Ishikawa (cell line): Measurements from ENCODE around the gene CACHD1.

Source experiments
- CEBPB ChIP-seq: IDR thresholded peaks from 2 replicates; pipeline ENCODE4 v1.6.1; 2012
- CREB1 ChIP-seq: IDR thresholded peaks from 2 replicates; pipeline ENCODE4 v1.6.1; 2012; ENCODE audit warnings: low read depth
- EGR1 ChIP-seq: IDR thresholded peaks from 2 replicates; pipeline ENCODE4 v1.6.1; 2012
- EP300 ChIP-seq: IDR thresholded peaks from 2 replicates; pipeline ENCODE4 v1.6.1; 2012; ENCODE audit warnings: borderline replicate concordance
- FOXM1 ChIP-seq: IDR thresholded peaks from 2 replicates; pipeline ENCODE4 v1.6.1; 2012; ENCODE audit warnings: low read depth, borderline replicate concordance
- MAX ChIP-seq: IDR thresholded peaks from 2 replicates; pipeline ENCODE4 v1.6.1; 2012
- NFIC ChIP-seq: IDR thresholded peaks from 2 replicates; pipeline ENCODE4 v1.6.1; 2012
- RAD21 ChIP-seq: IDR thresholded peaks from 2 replicates; pipeline ENCODE4 v1.6.1; 2012; ENCODE audit warnings: low read depth
- TAF1 ChIP-seq: IDR thresholded peaks from 2 replicates; pipeline ENCODE4 v1.6.1; 2012; ENCODE audit warnings: low read depth, mild to moderate bottlenecking
- TCF12 ChIP-seq: IDR thresholded peaks from 2 replicates; pipeline ENCODE4 v1.6.1; 2012; ENCODE audit warnings: low read depth
- TEAD4 ChIP-seq: IDR thresholded peaks from 2 replicates; pipeline ENCODE4 v1.6.1; 2012
- YY1 ChIP-seq: IDR thresholded peaks from 2 replicates; pipeline ENCODE4 v1.6.1; 2012; ENCODE audit warnings: low read depth
- ZBTB7A ChIP-seq: IDR thresholded peaks from 2 replicates; pipeline ENCODE4 v1.6.1; 2012; ENCODE audit warnings: low read depth
- TF ChIP-seq, protein P1 (sequence below): IDR thresholded peaks from 2 replicates; pipeline ENCODE4 v1.6.1; 2012; ENCODE audit warnings: low read depth, mild to moderate bottlenecking
- TF ChIP-seq, protein P2 (sequence below): IDR thresholded peaks from 2 replicates; pipeline ENCODE4 v1.6.1; 2012

CACHD1 gene

GRCh38 chr1:64715186-64715585, 245.3 kb downstream of the CACHD1 start:
- no peak for TF ChIP-seq MAX
- no peak for TF ChIP-seq TCF12
- TF ChIP-seq, protein P1, sequence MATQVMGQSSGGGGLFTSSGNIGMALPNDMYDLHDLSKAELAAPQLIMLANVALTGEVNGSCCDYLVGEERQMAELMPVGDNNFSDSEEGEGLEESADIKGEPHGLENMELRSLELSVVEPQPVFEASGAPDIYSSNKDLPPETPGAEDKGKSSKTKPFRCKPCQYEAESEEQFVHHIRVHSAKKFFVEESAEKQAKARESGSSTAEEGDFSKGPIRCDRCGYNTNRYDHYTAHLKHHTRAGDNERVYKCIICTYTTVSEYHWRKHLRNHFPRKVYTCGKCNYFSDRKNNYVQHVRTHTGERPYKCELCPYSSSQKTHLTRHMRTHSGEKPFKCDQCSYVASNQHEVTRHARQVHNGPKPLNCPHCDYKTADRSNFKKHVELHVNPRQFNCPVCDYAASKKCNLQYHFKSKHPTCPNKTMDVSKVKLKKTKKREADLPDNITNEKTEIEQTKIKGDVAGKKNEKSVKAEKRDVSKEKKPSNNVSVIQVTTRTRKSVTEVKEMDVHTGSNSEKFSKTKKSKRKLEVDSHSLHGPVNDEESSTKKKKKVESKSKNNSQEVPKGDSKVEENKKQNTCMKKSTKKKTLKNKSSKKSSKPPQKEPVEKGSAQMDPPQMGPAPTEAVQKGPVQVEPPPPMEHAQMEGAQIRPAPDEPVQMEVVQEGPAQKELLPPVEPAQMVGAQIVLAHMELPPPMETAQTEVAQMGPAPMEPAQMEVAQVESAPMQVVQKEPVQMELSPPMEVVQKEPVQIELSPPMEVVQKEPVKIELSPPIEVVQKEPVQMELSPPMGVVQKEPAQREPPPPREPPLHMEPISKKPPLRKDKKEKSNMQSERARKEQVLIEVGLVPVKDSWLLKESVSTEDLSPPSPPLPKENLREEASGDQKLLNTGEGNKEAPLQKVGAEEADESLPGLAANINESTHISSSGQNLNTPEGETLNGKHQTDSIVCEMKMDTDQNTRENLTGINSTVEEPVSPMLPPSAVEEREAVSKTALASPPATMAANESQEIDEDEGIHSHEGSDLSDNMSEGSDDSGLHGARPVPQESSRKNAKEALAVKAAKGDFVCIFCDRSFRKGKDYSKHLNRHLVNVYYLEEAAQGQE: no peak
- TF ChIP-seq CREB1: no peak
- no peak for TF ChIP-seq CEBPB
- TF ChIP-seq EP300: no peak
- no peak for TF ChIP-seq TEAD4

DNA sequence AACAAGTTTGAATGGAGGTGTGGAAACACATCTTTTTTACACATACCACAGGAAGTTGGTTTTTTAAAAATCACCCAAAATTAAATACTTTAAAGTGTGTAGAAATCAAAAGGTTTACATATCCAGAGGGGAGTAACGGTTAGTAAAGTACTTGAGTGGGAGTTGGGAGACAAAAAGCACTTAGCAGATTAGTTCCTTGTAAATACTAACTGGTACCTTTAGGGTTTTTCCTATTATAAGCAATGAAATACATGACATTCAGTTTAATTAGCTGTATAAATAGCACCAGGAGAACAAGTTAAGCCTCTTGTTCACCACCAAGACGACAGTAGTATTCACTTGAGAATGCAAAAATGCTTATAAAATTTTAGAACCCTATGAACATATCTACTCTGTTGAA, 251.2 kb downstream of the CACHD1 start:
- TF ChIP-seq TEAD4: no peak
- TF ChIP-seq, protein P2, sequence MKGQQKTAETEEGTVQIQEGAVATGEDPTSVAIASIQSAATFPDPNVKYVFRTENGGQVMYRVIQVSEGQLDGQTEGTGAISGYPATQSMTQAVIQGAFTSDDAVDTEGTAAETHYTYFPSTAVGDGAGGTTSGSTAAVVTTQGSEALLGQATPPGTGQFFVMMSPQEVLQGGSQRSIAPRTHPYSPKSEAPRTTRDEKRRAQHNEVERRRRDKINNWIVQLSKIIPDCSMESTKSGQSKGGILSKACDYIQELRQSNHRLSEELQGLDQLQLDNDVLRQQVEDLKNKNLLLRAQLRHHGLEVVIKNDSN: no peak
- TF ChIP-seq EGR1: no peak
- TF ChIP-seq CEBPB: no peak
- no peak for TF ChIP-seq YY1
- TF ChIP-seq RAD21: no peak
- TF ChIP-seq EP300: no peak
- TF ChIP-seq TCF12: no peak
- TF ChIP-seq NFIC: no peak
- TF ChIP-seq MAX: no peak
- no peak for TF ChIP-seq FOXM1

DNA sequence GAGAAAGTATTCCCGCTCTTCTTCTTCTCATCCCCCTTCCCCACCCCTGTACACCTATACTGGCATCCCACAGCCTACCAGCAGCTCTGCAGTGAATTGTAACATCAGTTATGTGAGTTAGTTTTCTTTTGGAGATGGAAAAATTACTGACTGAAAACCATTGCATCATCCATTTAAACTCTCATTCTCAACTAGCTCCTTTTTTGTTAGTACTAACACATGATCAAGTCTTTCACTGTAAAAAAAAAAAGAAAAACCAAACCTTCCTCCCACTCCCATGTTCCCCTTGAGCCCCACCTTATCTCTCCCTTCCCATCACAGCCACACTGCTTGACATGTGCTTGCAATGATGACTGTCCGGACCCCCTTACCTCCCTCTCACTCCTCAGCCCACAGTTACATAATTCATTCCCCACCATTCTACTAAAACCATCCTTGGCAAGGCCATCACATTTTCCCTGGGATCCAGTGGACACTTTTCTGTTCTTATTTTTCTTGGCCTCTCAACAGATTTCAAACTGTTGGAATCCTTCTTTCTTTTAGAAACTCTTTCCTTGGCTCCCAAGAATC, 251.7 kb downstream of the CACHD1 start:
- TF ChIP-seq RAD21 (no peak), EGR1 (no peak), MAX (no peak), TEAD4 (no peak), ZBTB7A (no peak), CEBPB (no peak), YY1 (no peak), TCF12 (no peak), EP300 (no peak), CREB1 (no peak), TAF1 (no peak), NFIC (no peak), FOXM1 (no peak)
- TF ChIP-seq, protein P2: no peak
- TF ChIP-seq, protein P1: no peak

DNA sequence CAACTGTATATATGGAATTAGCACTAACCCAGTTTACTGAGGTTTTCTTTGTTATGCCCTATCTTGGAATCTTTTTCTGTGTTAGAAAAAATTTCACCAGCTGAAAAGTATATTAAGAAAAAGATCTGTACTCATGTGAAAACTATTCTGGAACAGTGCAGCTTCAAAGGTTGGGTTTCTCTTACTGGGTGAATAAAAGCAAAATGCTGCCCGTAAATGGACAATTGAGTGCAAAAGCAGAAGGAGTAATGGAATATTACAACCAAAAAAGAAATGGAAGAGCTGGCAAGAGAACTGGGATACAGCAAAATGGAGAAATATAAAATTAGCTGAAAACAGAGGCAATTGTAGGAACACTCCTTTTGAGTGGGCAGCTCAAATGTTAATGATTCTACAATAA, 257.9 kb downstream of the CACHD1 start:
- no peak for TF ChIP-seq RAD21
- TF ChIP-seq CREB1: no peak
- TF ChIP-seq NFIC: no peak
- TF ChIP-seq TCF12: no peak
- no peak for TF ChIP-seq ZBTB7A
- TF ChIP-seq MAX: no peak
- no peak for TF ChIP-seq EGR1
- TF ChIP-seq YY1: no peak
- TF ChIP-seq CEBPB: no peak
- TF ChIP-seq FOXM1: no peak
- TF ChIP-seq TEAD4: no peak
- TF ChIP-seq EP300: no peak
- TF ChIP-seq, protein P2: no peak
- TF ChIP-seq TAF1: no peak
- TF ChIP-seq, protein P1: no peak
